ENCODE measurements around the gene KIAA1549. TPM values are rescaled to one million over a fixed set of nuclear protein-coding genes. Genes with fewer than 3 reads are reported as not detected.

KIAA1549 gene
- 6.3 to 8.3 TPM (median 7.3 TPM) in 5 replicates for total RNA-seq (2022; extraction: Qiagen RNA extraction; ENCODE audit: low read depth)

DNA sequence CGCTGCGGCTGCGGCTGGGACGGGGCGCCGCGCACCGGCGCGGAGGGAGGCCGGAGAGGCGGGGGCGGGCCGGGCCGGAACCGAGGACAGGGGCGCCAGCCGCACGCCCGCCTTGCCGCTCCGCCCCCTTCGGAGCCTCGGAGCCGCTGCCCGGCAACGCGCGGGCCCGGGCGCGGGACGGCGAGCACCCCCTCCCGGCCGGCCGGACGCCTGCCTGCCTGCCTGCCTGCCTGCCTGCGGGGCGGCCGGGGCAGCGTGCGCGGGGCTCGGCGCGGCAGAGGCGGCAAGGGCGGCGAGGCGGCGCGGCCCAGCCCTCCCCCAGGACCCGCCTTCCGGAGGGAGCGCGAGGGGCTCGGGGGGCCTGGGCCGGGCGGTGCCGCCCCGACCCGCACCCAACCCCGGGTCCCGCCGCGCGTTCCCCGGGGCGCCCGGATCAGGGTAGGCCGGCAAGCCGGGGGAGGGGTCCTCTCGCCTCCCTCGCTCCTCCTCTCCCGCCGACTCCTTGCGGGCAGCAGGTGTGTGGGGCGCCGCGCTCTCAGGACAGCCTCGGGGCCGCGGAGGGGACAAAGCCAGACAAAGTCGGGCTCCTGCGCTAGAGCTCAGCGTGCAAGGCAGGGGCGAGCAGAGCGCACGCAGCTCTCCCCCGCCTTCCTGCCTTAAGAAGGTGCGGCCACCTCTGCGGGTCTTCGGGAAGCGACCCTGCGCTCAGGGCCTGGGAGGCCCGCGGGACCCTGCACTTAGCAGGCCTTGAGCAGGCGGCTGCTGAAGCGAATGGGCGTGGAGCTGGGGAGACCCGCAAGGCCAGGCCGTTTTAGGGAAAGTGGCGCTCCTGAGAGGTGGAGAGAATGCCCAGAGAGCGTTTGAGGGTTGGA, at the start of gene KIAA1549:
Gene KIAA1549, minus strand, starts transcription at position 58 of the 872 bp plus-strand sequence. CDS start 120 bp downstream, outside the sequence.

GRCh38 chr7:138797715-138798320, 183.4 kb downstream of the KIAA1549 start, which contains the start of the genes ATP6V0A4 and TMEM213:
Gene ATP6V0A4 (minus strand): TSS chr7:138798196. CDS start chr7:138771247, 26,949 bp downstream.
Gene TMEM213 (plus strand): TSS chr7:138797994. CDS start chr7:138798105, 111 bp downstream.

Other genes starting within 250 kb of the KIAA1549 start
- gene TMEM213, start 183.4 kb downstream of the KIAA1549 start, total RNA-seq (2022; extraction: Qiagen RNA extraction; ENCODE audit: low read depth): not detected in 5 replicates
- gene ATP6V0A4, start 183.2 kb downstream of the KIAA1549 start, total RNA-seq (2022; extraction: Qiagen RNA extraction; ENCODE audit: low read depth): 0.22 to 0.58 TPM (median 0.26 TPM) in 5 replicates
- 3.3 to 8.2 TPM (median 6.0 TPM) in 5 replicates for gene ZC3HAV1L, start 54.7 kb upstream of the KIAA1549 start, total RNA-seq (2022; extraction: Qiagen RNA extraction; ENCODE audit: low read depth)
- gene ZC3HAV1, start 128.3 kb upstream of the KIAA1549 start, total RNA-seq (2022; extraction: Qiagen RNA extraction; ENCODE audit: low read depth): 28.0 to 34.8 TPM (median 29.4 TPM) in 5 replicates
- 2.4 to 3.0 TPM (median 2.8 TPM) in 5 replicates for gene UBN2, start 249.8 kb upstream of the KIAA1549 start, total RNA-seq (2022; extraction: Qiagen RNA extraction; ENCODE audit: low read depth)

Data from A549 treated with CpdA at 1 μM for 4 hours (cell line).